Activated naive CD8-positive, alpha-beta T cell treated with anti-CD3 and anti-CD28 coated beads for 36 hours (primary cell): ENCODE data around the gene PUSL1. TPM values are rescaled to one million over a fixed set of nuclear protein-coding genes. Genes with fewer than 3 reads are reported as not detected.

Experiments used
- DNase-seq: peaks from one replicate; pipeline ENCODE4 v3.0.0; 2021
- H3K27ac Mint-ChIP-seq: one replicate; pipeline ENCODE4 v1.8.0; 2022; ENCODE audit warnings: mild to moderate bottlenecking, moderate library complexity, mixed read lengths
- H3K27me3 Mint-ChIP-seq: one replicate; pipeline ENCODE4 v1.8.0; 2022; ENCODE audit warnings: mild to moderate bottlenecking, mixed read lengths
- H3K36me3 Mint-ChIP-seq: one replicate; pipeline ENCODE4 v1.8.0; 2021; ENCODE audit warnings: mild to moderate bottlenecking, mixed read lengths
- H3K4me1 Mint-ChIP-seq: one replicate; pipeline ENCODE4 v1.8.0; 2021; ENCODE audit warnings: mixed read lengths
- H3K4me3 Mint-ChIP-seq: one replicate; pipeline ENCODE4 v1.8.0; 2022; ENCODE audit warnings: mild to moderate bottlenecking, moderate library complexity, mixed read lengths
- H3K9me3 Mint-ChIP-seq: one replicate; pipeline ENCODE4 v1.8.0; 2022; ENCODE audit warnings: mixed read lengths
- total RNA-seq, 2 experiments: library from RNA; stranded (reverse); gene quantifications; one replicate each; pipeline ENCODE4 v1.2.3, GENCODE V29; 2021

PUSL1 gene
- total RNA-seq, 2 experiments from 2014 or later = 29.6 to 30.0 TPM

DNA sequence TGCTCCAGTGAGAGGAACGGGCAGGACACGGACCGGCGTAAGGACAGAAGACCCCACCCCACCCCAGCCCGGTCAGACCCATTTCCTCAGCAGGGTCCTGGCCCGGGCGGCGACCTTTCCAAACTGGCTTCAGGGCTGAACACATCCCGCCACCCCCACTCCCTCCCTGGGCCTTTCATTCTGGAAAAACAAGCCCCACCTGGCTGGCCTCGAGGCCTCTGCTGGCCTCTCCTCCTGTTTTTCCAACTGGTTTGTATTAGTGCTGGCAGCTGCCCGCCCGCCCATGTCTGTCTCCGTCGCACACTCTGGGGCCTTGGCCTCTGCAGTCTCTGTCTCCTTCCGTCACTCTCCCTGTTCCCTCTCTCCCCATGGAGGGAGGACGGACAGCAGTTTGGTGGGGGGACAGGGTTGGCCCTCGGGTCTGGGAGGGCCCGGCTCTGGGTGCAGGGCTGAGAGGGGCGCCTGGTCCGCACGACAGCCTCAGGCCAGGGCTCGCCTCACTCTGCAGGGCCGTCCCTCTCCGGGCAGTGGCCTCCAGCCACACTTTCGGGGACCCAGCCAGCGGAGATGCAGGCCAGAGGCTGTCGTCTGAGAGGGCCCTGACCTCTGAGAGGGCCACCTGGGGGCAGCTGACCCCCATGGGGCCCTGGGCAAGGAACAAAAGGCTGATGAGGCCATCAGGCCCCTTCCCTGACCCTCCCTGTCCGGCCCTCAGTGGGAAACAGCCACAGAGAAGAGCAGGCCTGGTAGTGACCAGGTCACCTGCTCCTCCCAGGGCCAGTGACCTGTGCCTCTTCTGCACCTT lies 51.5 kb downstream of the PUSL1 start:
- Mint-ChIP-seq H3K27ac (no peak overlapping the region), H3K9me3 (no peaks in the 10 kb centered on the region), H3K36me3 (no peaks in the 10 kb centered on the region), H3K27me3 (no peaks in the 10 kb centered on the region), H3K4me3 (no peak overlapping the region), H3K4me1 (peaks cover 14% of the 10 kb centered on the region)
- no peak for DNase-seq

DNA sequence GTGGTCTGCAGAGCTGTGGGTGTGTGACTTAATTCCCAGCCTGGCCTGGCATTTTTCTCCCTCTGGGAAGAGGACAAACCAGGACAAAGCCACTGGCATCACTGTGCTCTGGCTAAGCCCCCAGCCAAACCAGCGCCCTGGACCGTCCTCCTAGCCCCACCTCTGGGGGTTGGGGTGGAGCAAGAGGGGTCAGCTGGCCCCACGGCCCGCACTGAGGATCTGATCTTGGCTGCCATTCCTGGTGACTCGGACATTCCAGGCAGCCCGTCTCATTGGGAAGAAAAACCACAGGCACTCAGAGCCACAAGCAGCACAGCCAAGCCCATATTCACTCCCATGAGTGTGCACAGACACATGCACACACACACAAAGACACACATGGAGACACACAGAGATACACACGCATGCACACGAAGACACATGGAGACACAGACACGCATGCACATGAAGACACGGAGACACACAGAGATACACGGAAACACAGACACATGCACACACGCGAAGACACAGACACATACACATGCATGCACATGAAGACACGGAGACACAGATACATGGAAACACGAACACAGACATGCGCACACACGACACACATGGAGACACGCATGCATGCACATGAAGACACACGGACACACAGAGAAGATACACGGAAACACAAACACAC lies 52.2 kb downstream of the PUSL1 start:
- H3K4me3 Mint-ChIP-seq = no peak overlapping the region
- no peak for DNase-seq

More for the DNA sequence above, 52.2 kb downstream of the PUSL1 start:
- Mint-ChIP-seq H3K27me3 (no peaks in the 10 kb centered on the region), H3K27ac (no peak overlapping the region), H3K4me1 (peaks cover 14% of the 10 kb centered on the region), H3K9me3 (no peaks in the 10 kb centered on the region), H3K36me3 (no peaks in the 10 kb centered on the region)

Other genes starting within 250 kb of the PUSL1 start
- not detected for gene RNF223, start 234.3 kb upstream of the PUSL1 start, total RNA-seq
- 10 to 100 TPM; 18.9 to 19.0 TPM for gene C1orf159, start 192.5 kb upstream of the PUSL1 start, total RNA-seq
- gene TTLL10, start 134.7 kb upstream of the PUSL1 start, total RNA-seq = not detected
- 10 to 100 TPM; 52.5 to 53.3 TPM for gene TNFRSF18, start 102.0 kb upstream of the PUSL1 start, total RNA-seq
- gene TNFRSF4, start 94.4 kb upstream of the PUSL1 start, total RNA-seq = 100 to 1,000 TPM; 110 to 111 TPM
- 10 to 100 TPM; 85.9 to 95.9 TPM for gene SDF4, start 76.6 kb upstream of the PUSL1 start, total RNA-seq
- 10 to 100 TPM; 17.5 to 18.9 TPM for gene B3GALT6, start 76.4 kb upstream of the PUSL1 start, total RNA-seq
- gene C1QTNF12, start 61.9 kb upstream of the PUSL1 start, total RNA-seq = 1 to 10 TPM; 2.4 to 3.8 TPM
- 10 to 100 TPM; 69.9 to 70.6 TPM for gene UBE2J2, start 34.7 kb upstream of the PUSL1 start, total RNA-seq
- 1 to 10 TPM; 4.9 to 6.9 TPM for gene SCNN1D, start 28.2 kb upstream of the PUSL1 start, total RNA-seq
- gene ACAP3, start 667 bp upstream of the PUSL1 start, total RNA-seq = 10 to 100 TPM; 26.6 to 28.4 TPM
- gene INTS11, start 16.1 kb downstream of the PUSL1 start, total RNA-seq = 100 to 1,000 TPM; 111 to 113 TPM
- gene CPTP, start 16.2 kb downstream of the PUSL1 start, total RNA-seq = 10 to 100 TPM; 12.2 to 13.7 TPM
- under 1 TPM; 0.06 to 0.20 TPM for gene TAS1R3, start 22.7 kb downstream of the PUSL1 start, total RNA-seq
- 10 to 100 TPM; 26.8 to 29.0 TPM for gene DVL1, start 40.8 kb downstream of the PUSL1 start, total RNA-seq
- gene MXRA8, start 50.0 kb downstream of the PUSL1 start, total RNA-seq = under 1 TPM; 0.50 to 0.97 TPM
- 100 to 1,000 TPM; 143 to 144 TPM for gene AURKAIP1, start 66.6 kb downstream of the PUSL1 start, total RNA-seq
- gene CCNL2, start 90.7 kb downstream of the PUSL1 start, total RNA-seq = 10 to 100 TPM; 91.6 to 92.2 TPM
- gene MRPL20, start 98.7 kb downstream of the PUSL1 start, total RNA-seq = 100 to 1,000 TPM; 181 to 182 TPM
- gene ANKRD65, start 112.7 kb downstream of the PUSL1 start, total RNA-seq = not detected
- under 1 TPM; 0.25 to 0.44 TPM for gene VWA1, start 127.1 kb downstream of the PUSL1 start, total RNA-seq
- gene ATAD3C, start 141.1 kb downstream of the PUSL1 start, total RNA-seq = 1 to 10 TPM; 1.3 to 1.5 TPM
- 10 to 100 TPM; 75.7 to 77.4 TPM for gene ATAD3B, start 163.2 kb downstream of the PUSL1 start, total RNA-seq
- gene ATAD3A, start 203.6 kb downstream of the PUSL1 start, total RNA-seq = 10 to 100 TPM; 87.9 to 89.2 TPM
- under 1 TPM in 1 of 2 experiments, not detected in 1; 0.88 TPM for gene TMEM240, start 232.0 kb downstream of the PUSL1 start, total RNA-seq